Measurements from ENCODE around the gene GABRA4. TPM values are rescaled to one million over a fixed set of nuclear protein-coding genes. Genes with fewer than 3 reads are reported as not detected.

GABRA4 gene
- total RNA-seq, 1 donor from 2014 or later: not detected

DNA sequence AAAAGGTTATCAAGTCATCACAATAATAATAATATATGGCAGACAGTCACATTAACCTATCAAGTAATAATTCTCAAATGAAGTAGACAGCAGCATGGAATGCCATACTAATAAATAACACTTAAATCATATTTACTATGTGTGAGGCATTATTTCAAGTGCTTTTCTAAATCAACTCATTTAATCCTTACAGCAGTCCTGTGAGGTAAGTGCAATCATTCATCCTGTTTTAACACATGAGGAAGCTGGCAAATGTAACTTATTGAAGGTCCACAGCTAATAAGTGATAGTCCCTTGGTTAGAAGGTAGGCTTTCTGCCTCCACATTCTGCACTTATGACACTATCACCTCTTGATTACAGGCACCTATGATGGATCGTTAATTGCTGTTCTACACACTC lies 24.5 kb downstream of the GABRA4 start:
- no peaks in the 10 kb centered on the region for H3K4me1 Mint-ChIP-seq (ENCODE audit: low read depth)
- DNase-seq (ENCODE audit: low spot score, unreplicated experiment): no peak
- no peaks in the 10 kb centered on the region for H3K36me3 Mint-ChIP-seq (ENCODE audit: insufficient read depth)
- peaks cover 7% of the 10 kb centered on the region for H3K27me3 Mint-ChIP-seq
- TF ChIP-seq, protein P1, sequence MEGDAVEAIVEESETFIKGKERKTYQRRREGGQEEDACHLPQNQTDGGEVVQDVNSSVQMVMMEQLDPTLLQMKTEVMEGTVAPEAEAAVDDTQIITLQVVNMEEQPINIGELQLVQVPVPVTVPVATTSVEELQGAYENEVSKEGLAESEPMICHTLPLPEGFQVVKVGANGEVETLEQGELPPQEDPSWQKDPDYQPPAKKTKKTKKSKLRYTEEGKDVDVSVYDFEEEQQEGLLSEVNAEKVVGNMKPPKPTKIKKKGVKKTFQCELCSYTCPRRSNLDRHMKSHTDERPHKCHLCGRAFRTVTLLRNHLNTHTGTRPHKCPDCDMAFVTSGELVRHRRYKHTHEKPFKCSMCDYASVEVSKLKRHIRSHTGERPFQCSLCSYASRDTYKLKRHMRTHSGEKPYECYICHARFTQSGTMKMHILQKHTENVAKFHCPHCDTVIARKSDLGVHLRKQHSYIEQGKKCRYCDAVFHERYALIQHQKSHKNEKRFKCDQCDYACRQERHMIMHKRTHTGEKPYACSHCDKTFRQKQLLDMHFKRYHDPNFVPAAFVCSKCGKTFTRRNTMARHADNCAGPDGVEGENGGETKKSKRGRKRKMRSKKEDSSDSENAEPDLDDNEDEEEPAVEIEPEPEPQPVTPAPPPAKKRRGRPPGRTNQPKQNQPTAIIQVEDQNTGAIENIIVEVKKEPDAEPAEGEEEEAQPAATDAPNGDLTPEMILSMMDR (IDR thresholded peaks at IDR 0.05; ENCODE audit: unreplicated experiment): no peak
- no peak overlapping the region for H3K4me3 Mint-ChIP-seq (ENCODE audit: low read depth)
- H3K27ac Mint-ChIP-seq: no peak overlapping the region
- no peaks in the 10 kb centered on the region for H3K9me3 Mint-ChIP-seq (ENCODE audit: low read depth)

- no peaks in the 10 kb centered on the region for H3K36me3 Mint-ChIP-seq (ENCODE audit: insufficient read depth)
- H3K9me3 Mint-ChIP-seq (ENCODE audit: low read depth): no peaks in the 10 kb centered on the region
- TF ChIP-seq, protein P1 (IDR thresholded peaks at IDR 0.05; ENCODE audit: unreplicated experiment): no peak
- no peak overlapping the region for H3K27ac Mint-ChIP-seq
- DNase-seq (ENCODE audit: low spot score, unreplicated experiment): no peak
- no peaks in the 10 kb centered on the region for H3K4me1 Mint-ChIP-seq (ENCODE audit: low read depth)
- H3K27me3 Mint-ChIP-seq: peaks cover 11% of the 10 kb centered on the region
- no peak overlapping the region for H3K4me3 Mint-ChIP-seq (ENCODE audit: low read depth)
Measured at GRCh38 chr4:46967631-46968030, 25.8 kb downstream of the GABRA4 start.

GRCh38 chr4:46958742-46959488 lies 34.5 kb downstream of the GABRA4 start:
- peaks cover 9% of the 10 kb centered on the region for H3K27me3 Mint-ChIP-seq
- no peaks in the 10 kb centered on the region for H3K9me3 Mint-ChIP-seq (ENCODE audit: low read depth)
- no peaks in the 10 kb centered on the region for H3K36me3 Mint-ChIP-seq (ENCODE audit: insufficient read depth)
- no peak overlapping the region for H3K4me3 Mint-ChIP-seq (ENCODE audit: low read depth)
- H3K4me1 Mint-ChIP-seq (ENCODE audit: low read depth): no peaks in the 10 kb centered on the region
- DNase-seq (ENCODE audit: low spot score, unreplicated experiment): no peak
- H3K27ac Mint-ChIP-seq: no peak overlapping the region
- TF ChIP-seq, protein P1 (IDR thresholded peaks at IDR 0.05; ENCODE audit: unreplicated experiment): no peak

DNA sequence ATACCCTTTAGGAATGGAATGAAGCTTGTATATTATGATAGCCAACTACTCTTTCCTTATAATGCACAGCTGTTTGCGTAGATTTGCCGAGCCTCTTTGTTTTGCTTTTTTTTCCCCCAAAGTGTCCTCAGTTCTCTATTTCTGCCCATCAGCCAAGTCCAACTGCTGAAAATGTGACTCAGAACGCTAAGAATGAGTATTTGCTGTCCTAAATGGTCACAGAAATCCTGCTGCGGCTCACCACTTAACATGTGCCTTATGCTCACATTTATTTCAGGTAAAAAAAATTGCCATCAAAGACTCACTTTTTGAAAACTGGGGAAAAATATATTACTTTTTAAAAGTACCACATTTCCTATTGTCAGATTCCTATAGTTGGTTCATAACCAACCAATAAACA lies 36.9 kb downstream of the GABRA4 start:
- Mint-ChIP-seq H3K27ac (no peak overlapping the region), H3K27me3 (peaks cover 2% of the 10 kb centered on the region), H3K4me3 (ENCODE audit: low read depth) (no peak overlapping the region), H3K9me3 (ENCODE audit: low read depth) (no peaks in the 10 kb centered on the region), H3K36me3 (ENCODE audit: insufficient read depth) (no peaks in the 10 kb centered on the region), H3K4me1 (ENCODE audit: low read depth) (no peaks in the 10 kb centered on the region)
- TF ChIP-seq, protein P1 (IDR thresholded peaks at IDR 0.05; ENCODE audit: unreplicated experiment): no peak
- no peak for DNase-seq (ENCODE audit: low spot score, unreplicated experiment)

GRCh38 chr4:46955601-46956000 lies 37.8 kb downstream of the GABRA4 start:
- Mint-ChIP-seq H3K4me3 (ENCODE audit: low read depth) (no peak overlapping the region), H3K4me1 (ENCODE audit: low read depth) (no peaks in the 10 kb centered on the region), H3K36me3 (ENCODE audit: insufficient read depth) (no peaks in the 10 kb centered on the region), H3K27me3 (no peaks in the 10 kb centered on the region), H3K27ac (no peak overlapping the region), H3K9me3 (ENCODE audit: low read depth) (no peaks in the 10 kb centered on the region)
- no peak for DNase-seq (ENCODE audit: low spot score, unreplicated experiment)
- TF ChIP-seq, protein P1 (IDR thresholded peaks at IDR 0.05; ENCODE audit: unreplicated experiment): no peak

All from progenitor cell of endocrine pancreas (in vitro differentiated cells).